Neuronal stem cell (in vitro differentiated cells): Measurements from ENCODE around the gene SPOCK1.

Experiments used
- DNase-seq: peaks from one replicate; pipeline ENCODE4 v3.0.0-alpha.2; 2013; ENCODE audit warnings: low spot score
- H2AFZ ChIP-seq: one replicate; pipeline ENCODE4 v1.6.1; 2013; ENCODE audit warnings: mild to moderate bottlenecking, low read length, inconsistent platforms
- H2AK5ac ChIP-seq: 2 replicates; pipeline ENCODE4 v1.6.1; 2013; ENCODE audit warnings: low read depth, mild to moderate bottlenecking, inconsistent platforms, low read length, moderate library complexity, mixed read lengths
- H2BK120ac ChIP-seq: 2 replicates; pipeline ENCODE4 v1.6.1; 2013; ENCODE audit warnings: low read depth, mild to moderate bottlenecking, inconsistent platforms, low read length, moderate library complexity, mixed read lengths
- H2BK12ac ChIP-seq: one replicate; pipeline ENCODE4 v1.6.1; 2013; ENCODE audit warnings: low read length, inconsistent platforms
- H2BK15ac ChIP-seq: 2 replicates; pipeline ENCODE4 v1.6.1; 2013; ENCODE audit warnings: mild to moderate bottlenecking, low read length, inconsistent platforms, mixed read lengths
- H2BK5ac ChIP-seq: one replicate; pipeline ENCODE4 v1.6.1; 2013; ENCODE audit warnings: inconsistent platforms, mild to moderate bottlenecking, low read length, moderate library complexity
- H3K14ac ChIP-seq: one replicate; pipeline ENCODE4 v1.6.1; 2013; ENCODE audit warnings: low read length, inconsistent platforms
- H3K18ac ChIP-seq: 2 replicates; pipeline ENCODE4 v1.6.1; 2013; ENCODE audit warnings: low read length, inconsistent platforms
- H3K23ac ChIP-seq: 2 replicates; pipeline ENCODE4 v1.6.1; 2013; ENCODE audit warnings: low read depth, mild to moderate bottlenecking, mixed read lengths, low read length, inconsistent platforms; ENCODE audit not compliant: poor library complexity
- H3K27ac ChIP-seq: replicated peaks from 3 replicates; pipeline ENCODE4 v1.5.1; 2013; ENCODE audit warnings: low read length, inconsistent platforms
- H3K27me3 ChIP-seq, 3 experiments: 2 replicates each; pipeline ENCODE4 v1.6.1; 2013; ENCODE audit warnings: low read length in 3 of 3, mild to moderate bottlenecking in 2 of 3, inconsistent platforms in 1 of 3, low read depth in 1 of 3, mixed read lengths in 1 of 3, moderate library complexity in 1 of 3; ENCODE audit not compliant: control insufficient read depth in 3 of 3, insufficient read depth in 3 of 3
- H3K36me3 ChIP-seq, 2 donors: replicated peaks in 1 of 2; 2 replicates each; pipeline ENCODE4 v1.6.1; 2013; ENCODE audit warnings: low read length in 2 of 2; ENCODE audit not compliant: control insufficient read depth in 2 of 2, insufficient read depth in 2 of 2
- H3K4ac ChIP-seq: 2 replicates; pipeline ENCODE4 v1.6.1; 2013; ENCODE audit warnings: inconsistent platforms, mild to moderate bottlenecking, low read length, moderate library complexity
- H3K4me1 ChIP-seq, 2 donors: 1 replicate in 1 of 2; 2 replicates in 1 of 2; pipeline ENCODE4 v1.6.1; 2013; ENCODE audit warnings: low read length in 2 of 2, low read depth in 1 of 2; ENCODE audit not compliant: control insufficient read depth in 2 of 2, insufficient read depth in 1 of 2
- H3K4me2 ChIP-seq: one replicate; pipeline ENCODE4 v1.6.1; 2013; ENCODE audit warnings: mild to moderate bottlenecking, low read length, inconsistent platforms; ENCODE audit not compliant: insufficient read depth, poor library complexity, severe bottlenecking
- H3K4me3 ChIP-seq, 2 donors: 2 replicates each; pipeline ENCODE4 v1.5.1; 2013; ENCODE audit warnings: low read length in 2 of 2, mild to moderate bottlenecking in 2 of 2, inconsistent platforms in 1 of 2, moderate library complexity in 1 of 2
- H3K79me1 ChIP-seq: one replicate; pipeline ENCODE4 v1.6.1; 2013; ENCODE audit warnings: low read depth, mild to moderate bottlenecking, inconsistent platforms, low read length, moderate library complexity
- H3K9ac ChIP-seq: one replicate; pipeline ENCODE4 v1.6.1; 2013; ENCODE audit warnings: mild to moderate bottlenecking, low read depth, low read length, inconsistent platforms; ENCODE audit not compliant: poor library complexity
- H3K9me3 ChIP-seq, 2 donors: replicated peaks in 1 of 2; 2 replicates each; pipeline versions ENCODE3 to v1.6.1; 2013; ENCODE audit warnings: low read length in 2 of 2, mild to moderate bottlenecking in 2 of 2, inconsistent platforms in 1 of 2, low read depth in 1 of 2, mixed read lengths in 1 of 2, moderate library complexity in 1 of 2; ENCODE audit not compliant: control insufficient read depth in 2 of 2, insufficient read depth in 1 of 2
- H4K8ac ChIP-seq: one replicate; pipeline ENCODE4 v1.6.1; 2013; ENCODE audit warnings: low read depth, mild to moderate bottlenecking, inconsistent platforms, low read length, moderate library complexity
- H4K91ac ChIP-seq: one replicate; pipeline ENCODE4 v1.6.1; 2013; ENCODE audit warnings: low read length, low read depth, mild to moderate bottlenecking, inconsistent platforms; ENCODE audit not compliant: poor library complexity
- WGBS, 2 donors: extraction: QIAGEN DNeasy Blood & Tissue Kit; methylation state at CpG; one replicate each; pipeline ENCODE4 v1.1.7; 2013; ENCODE audit warnings: missing lambda C conversion rate in 2 of 2, mixed read lengths in 1 of 2; ENCODE audit not compliant: insufficient read length in 2 of 2, insufficient replicate concordance in 1 of 2; ENCODE audit errors: extremely low coverage in 2 of 2; 5-methylcytosine and 5-hydroxymethylcytosine counted together

The SPOCK1 gene

GRCh38 chr5:137490591-137490990, 8.5 kb downstream of the SPOCK1 start:
- H3K4me3 ChIP-seq: no peak overlapping the region
- H3K18ac ChIP-seq: no peak overlapping the region
- no peak overlapping the region for H3K14ac ChIP-seq
- no peak overlapping the region for H2BK12ac ChIP-seq
- H3K79me1 ChIP-seq: no peaks in the 10 kb centered on the region
- no peak overlapping the region for H4K8ac ChIP-seq
- no peaks in the 10 kb centered on the region for H3K27me3 ChIP-seq
- no peak for DNase-seq
- WGBS, 2 donors: no CpG with 5 or more reads among the region's 3 CpGs
- no peak overlapping the region for H4K91ac ChIP-seq
- H2BK120ac ChIP-seq: no peak overlapping the region
- H3K4me1 ChIP-seq: peaks cover 0 to 3% of the 10 kb centered on the region in 2 donors
- no peak overlapping the region for H2AK5ac ChIP-seq
- H3K9ac ChIP-seq: no peak overlapping the region
- H3K23ac ChIP-seq: no peak overlapping the region
- no peak overlapping the region for H3K27ac ChIP-seq
- no peak overlapping the region for H2BK15ac ChIP-seq
- no peak overlapping the region for H2AFZ ChIP-seq
- H2BK5ac ChIP-seq: no peak overlapping the region
- H3K4me2 ChIP-seq: no peak overlapping the region
- H3K36me3 ChIP-seq: no peaks in the 10 kb centered on the region
- H3K9me3 ChIP-seq: no peaks in the 10 kb centered on the region
- no peak overlapping the region for H3K4ac ChIP-seq

- H2AFZ ChIP-seq: no peak overlapping the region
- H4K8ac ChIP-seq: no peak overlapping the region
- no peak overlapping the region for H3K27ac ChIP-seq
- H2BK15ac ChIP-seq: no peak overlapping the region
- H3K79me1 ChIP-seq: no peaks in the 10 kb centered on the region
- no peaks in the 10 kb centered on the region for H3K27me3 ChIP-seq
- H2BK120ac ChIP-seq: no peak overlapping the region
- H4K91ac ChIP-seq: no peak overlapping the region
- no peak overlapping the region for H2BK12ac ChIP-seq
- no peak overlapping the region for H2BK5ac ChIP-seq
- H3K9ac ChIP-seq: no peak overlapping the region
- H3K4ac ChIP-seq: no peak overlapping the region
- H3K23ac ChIP-seq: no peak overlapping the region
- DNase-seq: no peak
- no CpG with 5 or more reads among the region's 2 CpGs for WGBS, 2 donors
- no peak overlapping the region for H2AK5ac ChIP-seq
- H3K36me3 ChIP-seq: no peaks in the 10 kb centered on the region
- H3K4me2 ChIP-seq: no peak overlapping the region
- no peak overlapping the region for H3K14ac ChIP-seq
- H3K4me1 ChIP-seq: no peaks in the 10 kb centered on the region
- no peak overlapping the region for H3K18ac ChIP-seq
- no peak overlapping the region for H3K4me3 ChIP-seq
- no peaks in the 10 kb centered on the region for H3K9me3 ChIP-seq
Observed at GRCh38 chr5:137488974-137489373, 10.2 kb downstream of the SPOCK1 start.

- DNase-seq: no peak
- no peak overlapping the region for H3K14ac ChIP-seq
- H3K9ac ChIP-seq: no peak overlapping the region
- no peak overlapping the region for H3K27ac ChIP-seq
- no peak overlapping the region for H2BK5ac ChIP-seq
- no CpG with 5 or more reads among the region's 10 CpGs for WGBS, 2 donors
- no peak overlapping the region for H2BK120ac ChIP-seq
- H3K18ac ChIP-seq: no peak overlapping the region
- H3K4me1 ChIP-seq: no peaks in the 10 kb centered on the region
- H2AFZ ChIP-seq: no peak overlapping the region
- no peaks in the 10 kb centered on the region for H3K27me3 ChIP-seq
- no peak overlapping the region for H2BK12ac ChIP-seq
- no peak overlapping the region for H4K91ac ChIP-seq
- H3K4me2 ChIP-seq: no peak overlapping the region
- no peaks in the 10 kb centered on the region for H3K36me3 ChIP-seq
- H3K79me1 ChIP-seq: no peaks in the 10 kb centered on the region
- H2BK15ac ChIP-seq: no peak overlapping the region
- no peak overlapping the region for H4K8ac ChIP-seq
- no peak overlapping the region for H3K23ac ChIP-seq
- no peak overlapping the region for H3K4ac ChIP-seq
- no peaks in the 10 kb centered on the region for H3K9me3 ChIP-seq
- no peak overlapping the region for H3K4me3 ChIP-seq
- H2AK5ac ChIP-seq: no peak overlapping the region
Observed at GRCh38 chr5:137488516-137488915, 10.6 kb downstream of the SPOCK1 start.

- no CpG with 5 or more reads among the region's 1 CpG for WGBS, 2 donors
Observed at GRCh38 chr5:137487600-137487999, 11.5 kb downstream of the SPOCK1 start.

More at GRCh38 chr5:137487600-137487999, 11.5 kb downstream of the SPOCK1 start:
- no peak overlapping the region for H4K91ac ChIP-seq
- H3K9ac ChIP-seq: no peak overlapping the region
- no peak overlapping the region for H3K27ac ChIP-seq
- no peak overlapping the region for H3K4me2 ChIP-seq
- H3K4me1 ChIP-seq: no peaks in the 10 kb centered on the region
- no peak overlapping the region for H2BK120ac ChIP-seq
- H3K18ac ChIP-seq: no peak overlapping the region
- DNase-seq: no peak
- H2BK12ac ChIP-seq: no peak overlapping the region
- no peak overlapping the region for H3K4me3 ChIP-seq
- H2AK5ac ChIP-seq: no peak overlapping the region
- H4K8ac ChIP-seq: no peak overlapping the region
- H3K27me3 ChIP-seq: no peaks in the 10 kb centered on the region
- no peak overlapping the region for H2AFZ ChIP-seq
- no peak overlapping the region for H2BK5ac ChIP-seq
- no peaks in the 10 kb centered on the region for H3K9me3 ChIP-seq
- no peaks in the 10 kb centered on the region for H3K36me3 ChIP-seq
- no peak overlapping the region for H3K4ac ChIP-seq
- H3K23ac ChIP-seq: no peak overlapping the region
- no peaks in the 10 kb centered on the region for H3K79me1 ChIP-seq
- no peak overlapping the region for H3K14ac ChIP-seq
- H2BK15ac ChIP-seq: no peak overlapping the region
